22Rv1 (cell line): ENCODE data around the gene MYO18B.

Source experiments
- H3K27ac ChIP-seq: fragments of 450-650 bp; 2 replicates; pipeline ENCODE4 v1.5.1; 2017
- ZFX ChIP-seq: fragments of 450-650 bp; IDR thresholded peaks from 2 replicates; pipeline ENCODE4 v1.6.1; 2017; ENCODE audit warnings: antibody characterized with exemption, borderline replicate concordance
- TF ChIP-seq, protein P1 (sequence below): fragments of 450-650 bp; IDR thresholded peaks from 2 replicates; pipeline ENCODE4 v1.5.1; 2017; ENCODE audit warnings: mild to moderate bottlenecking

MYO18B gene

DNA sequence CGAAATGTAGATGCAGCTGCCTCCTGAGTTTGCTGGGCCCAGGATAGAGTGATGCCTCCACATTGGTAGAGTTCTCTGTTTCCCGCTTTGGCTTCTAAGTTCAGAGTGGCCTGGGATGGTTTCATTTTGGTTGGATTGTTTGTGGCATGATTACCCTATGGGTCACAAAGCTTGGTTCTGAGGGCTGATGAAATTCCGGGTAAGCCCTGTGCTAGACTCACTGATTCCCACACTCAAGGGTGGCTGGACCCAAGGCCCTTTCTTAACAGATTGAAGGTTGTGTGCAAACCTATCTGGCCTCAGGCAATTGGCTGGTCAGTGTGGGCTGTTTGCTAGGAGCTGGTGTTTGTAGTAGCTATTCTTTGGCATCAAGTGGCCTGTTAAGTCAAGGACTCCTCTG, 158.4 kb downstream of the MYO18B start:
- H3K27ac ChIP-seq = no peak overlapping the region
- TF ChIP-seq ZFX = no peak
- TF ChIP-seq, protein P1, sequence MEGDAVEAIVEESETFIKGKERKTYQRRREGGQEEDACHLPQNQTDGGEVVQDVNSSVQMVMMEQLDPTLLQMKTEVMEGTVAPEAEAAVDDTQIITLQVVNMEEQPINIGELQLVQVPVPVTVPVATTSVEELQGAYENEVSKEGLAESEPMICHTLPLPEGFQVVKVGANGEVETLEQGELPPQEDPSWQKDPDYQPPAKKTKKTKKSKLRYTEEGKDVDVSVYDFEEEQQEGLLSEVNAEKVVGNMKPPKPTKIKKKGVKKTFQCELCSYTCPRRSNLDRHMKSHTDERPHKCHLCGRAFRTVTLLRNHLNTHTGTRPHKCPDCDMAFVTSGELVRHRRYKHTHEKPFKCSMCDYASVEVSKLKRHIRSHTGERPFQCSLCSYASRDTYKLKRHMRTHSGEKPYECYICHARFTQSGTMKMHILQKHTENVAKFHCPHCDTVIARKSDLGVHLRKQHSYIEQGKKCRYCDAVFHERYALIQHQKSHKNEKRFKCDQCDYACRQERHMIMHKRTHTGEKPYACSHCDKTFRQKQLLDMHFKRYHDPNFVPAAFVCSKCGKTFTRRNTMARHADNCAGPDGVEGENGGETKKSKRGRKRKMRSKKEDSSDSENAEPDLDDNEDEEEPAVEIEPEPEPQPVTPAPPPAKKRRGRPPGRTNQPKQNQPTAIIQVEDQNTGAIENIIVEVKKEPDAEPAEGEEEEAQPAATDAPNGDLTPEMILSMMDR = no peak

DNA sequence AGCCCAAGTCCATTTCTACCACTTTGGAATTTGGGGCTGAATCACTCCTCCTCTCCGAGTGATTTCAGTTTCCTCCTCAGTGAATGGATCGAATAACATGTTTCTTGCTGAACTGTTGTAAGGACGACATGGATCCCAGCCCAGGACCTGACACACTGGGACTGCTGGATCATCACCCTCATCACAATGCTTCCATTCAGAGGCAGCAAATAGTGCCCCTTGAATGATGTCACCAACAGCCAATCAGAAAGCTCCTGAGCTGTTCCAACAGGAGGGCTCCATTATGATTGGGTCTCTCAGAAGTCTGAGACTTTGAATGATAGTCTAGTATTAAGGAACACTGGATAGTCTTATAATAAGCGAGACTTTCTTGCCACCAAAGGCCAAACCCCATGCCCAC, 158.9 kb downstream of the MYO18B start:
- no peak overlapping the region for H3K27ac ChIP-seq
- TF ChIP-seq, protein P1 = no peak
- TF ChIP-seq ZFX = no peak

DNA sequence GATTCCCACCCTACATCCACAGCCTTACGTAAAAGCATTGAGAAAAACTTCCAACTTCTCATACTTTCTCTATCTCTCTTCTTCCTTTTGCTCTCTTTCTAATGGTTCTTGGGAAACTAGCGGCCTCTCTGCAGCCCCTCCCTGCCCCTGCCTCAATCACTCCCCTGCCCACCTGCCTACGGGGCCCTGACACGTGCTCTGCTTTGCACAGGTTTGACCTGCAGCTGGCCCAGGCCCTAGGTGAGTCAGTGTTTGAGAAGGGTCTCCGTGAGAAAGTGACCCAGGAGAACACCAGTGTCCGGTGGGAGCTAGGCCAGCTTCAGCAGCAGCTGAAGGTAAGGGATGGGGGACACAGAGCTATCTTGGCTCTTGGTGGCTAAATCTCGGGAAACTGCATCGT, 160.4 kb downstream of the MYO18B start:
- TF ChIP-seq, protein P1 = no peak
- TF ChIP-seq ZFX = no peak
- H3K27ac ChIP-seq = no peak overlapping the region

DNA sequence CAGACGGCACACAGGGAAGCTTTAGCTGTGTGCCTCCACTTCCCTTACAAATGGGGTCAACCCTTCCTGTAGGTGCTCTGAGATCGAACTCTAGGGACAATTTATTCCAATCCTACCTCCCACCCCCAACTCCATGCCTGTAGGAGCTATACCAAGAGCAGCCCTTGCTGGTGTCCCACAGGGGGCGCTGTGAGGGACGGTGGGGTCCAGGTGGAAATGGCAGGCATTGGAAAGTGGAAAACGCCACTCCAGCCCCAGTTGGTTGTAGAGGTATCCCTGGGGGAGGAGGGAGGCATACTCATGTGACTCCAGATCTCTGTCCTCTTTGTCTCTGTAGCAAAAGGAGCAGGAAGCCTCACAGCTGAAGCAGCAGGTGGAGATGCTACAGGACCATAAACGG, 161.3 kb downstream of the MYO18B start:
- H3K27ac ChIP-seq = no peak overlapping the region
- no peak for TF ChIP-seq ZFX
- TF ChIP-seq, protein P1 = peak; percentile 60

DNA sequence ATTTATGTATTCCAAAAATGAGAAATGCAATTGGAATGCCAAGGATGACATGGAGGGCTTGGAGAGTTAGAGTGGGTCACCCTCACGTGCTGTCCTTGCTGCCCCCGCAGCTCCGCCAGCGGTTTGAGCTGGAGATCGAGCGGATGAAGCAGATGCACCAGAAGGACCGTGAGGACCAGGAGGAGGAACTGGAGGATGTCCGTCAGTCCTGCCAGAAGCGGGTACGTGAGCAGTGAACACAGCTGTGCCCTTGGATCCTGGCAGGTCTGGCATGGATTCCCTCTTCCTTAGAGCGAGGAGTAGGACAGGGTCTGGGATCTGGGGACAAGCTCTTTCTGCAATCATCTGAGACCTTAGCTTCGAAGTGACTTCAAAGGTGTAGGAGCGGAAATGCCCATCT, 166.2 kb downstream of the MYO18B start:
- TF ChIP-seq, protein P1 = no peak
- TF ChIP-seq ZFX = no peak
- no peak overlapping the region for H3K27ac ChIP-seq

DNA sequence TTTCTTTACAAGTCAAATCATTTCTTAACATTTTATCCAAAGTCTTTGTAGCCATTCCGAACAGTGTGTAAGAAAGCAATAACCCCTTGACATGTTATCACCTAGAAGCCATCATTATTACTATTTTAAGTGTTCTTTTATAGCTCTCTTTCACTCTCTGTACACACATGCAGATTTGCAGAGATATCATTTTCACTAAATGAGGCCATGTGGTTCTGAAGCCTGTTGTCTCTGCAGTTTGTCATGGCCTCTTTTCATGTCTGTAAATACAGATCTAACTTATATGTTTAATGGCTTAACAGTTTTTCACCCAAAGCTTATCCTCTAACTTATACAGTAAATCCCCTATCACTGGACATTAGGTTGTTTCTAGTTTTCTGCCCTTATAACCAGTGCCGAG, 166.8 kb downstream of the MYO18B start:
- TF ChIP-seq, protein P1 = no peak
- no peak for TF ChIP-seq ZFX

DNA sequence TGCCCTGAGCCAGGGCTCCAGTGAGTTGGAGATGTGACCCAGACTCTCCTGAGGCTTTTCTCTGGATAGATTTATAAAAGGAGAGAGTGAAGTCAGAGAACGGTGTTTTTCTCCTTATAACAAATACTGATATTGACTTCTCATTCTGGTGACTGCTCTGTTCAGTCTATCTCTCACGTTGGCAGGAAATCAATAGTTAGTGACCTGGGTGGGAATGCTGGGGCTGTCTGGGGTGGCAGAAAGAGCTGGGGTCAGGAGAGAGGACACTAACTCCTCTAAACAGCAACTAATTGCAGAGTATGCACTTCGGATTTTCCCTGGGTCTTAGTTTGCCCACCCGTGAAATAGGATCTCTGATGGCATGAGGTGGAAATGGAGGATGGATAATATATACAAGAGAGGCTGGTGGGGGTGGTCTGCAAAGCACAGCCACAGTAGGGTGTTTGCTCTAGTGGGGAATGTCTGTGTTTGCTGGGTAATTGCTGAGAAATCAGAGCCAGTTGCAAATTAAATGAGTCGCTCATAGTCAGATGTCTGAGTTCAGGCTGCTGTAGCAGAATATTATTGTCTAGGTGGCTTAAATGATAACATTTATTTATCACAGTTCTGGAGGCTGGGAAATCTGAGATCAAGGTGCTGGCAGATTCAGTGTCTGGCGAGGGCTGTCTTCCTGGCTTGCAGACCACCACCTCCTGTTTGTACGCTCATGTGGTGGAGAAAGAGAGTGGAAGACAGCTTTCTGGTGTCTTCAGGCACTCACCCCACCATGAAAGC, 167.8 kb downstream of the MYO18B start:
- TF ChIP-seq, protein P1 = no peak
- TF ChIP-seq ZFX = no peak
- H3K27ac ChIP-seq = no peak overlapping the region

More for the DNA sequence above, 166.8 kb downstream of the MYO18B start:
- no peak overlapping the region for H3K27ac ChIP-seq
